IMR-90 (cell line): ENCODE results near the gene MCTP1. TPM values are rescaled to one million over a fixed set of nuclear protein-coding genes. Genes with fewer than 3 reads are reported as not detected.

Experiments used
- ATAC-seq: fragments of 200-7000 bp; cut with Tn5 transposase; 2 replicates; pipeline ENCODE4 v1.9.1; 2020; ENCODE audit warnings: low read depth, mild to moderate bottlenecking, moderate library complexity
- BruUV-seq: library from RNA; stranded (reverse); fragments of 400-500 nt; replicated peaks from 2 replicates; lab custom pipeline; 2021; lab: Mats Ljungman, UMichigan
- CTCF ChIA-PET: fragments of 300-600 bp; formaldehyde crosslinking; extraction: SDS; loops from one replicate; lab custom pipeline; 2021; ENCODE audit warnings: antibody characterized with exemption; lab: Yijun Ruan, JAX
- POLR2A ChIA-PET: fragments of 300-600 bp; sonication (Branson Sonifier 250); formaldehyde crosslinking; loops from one replicate; lab custom pipeline; 2022; ENCODE audit warnings: antibody characterized with exemption; ENCODE audit not compliant: unreplicated experiment; lab: Charles Lee
- DNase-seq: peaks from one replicate; pipeline ENCODE4 v3.0.0; 2013
- H2AFZ ChIP-seq: replicated peaks from 2 replicates; pipeline ENCODE3; 2013; ENCODE audit warnings: low read length, mild to moderate bottlenecking; ENCODE audit not compliant: poor library complexity
- H2AK5ac ChIP-seq: 2 replicates; pipeline ENCODE4 v1.6.1; 2013; ENCODE audit warnings: low read depth, low read length, inconsistent platforms
- H2AK9ac ChIP-seq: replicated peaks from 2 replicates; pipeline ENCODE3; 2013; ENCODE audit warnings: mild to moderate bottlenecking, low read depth, low read length, moderate library complexity; ENCODE audit not compliant: poor library complexity
- H2BK120ac ChIP-seq: 2 replicates; pipeline ENCODE4 v1.6.1; 2013; ENCODE audit warnings: low read depth, low read length, inconsistent platforms
- H2BK15ac ChIP-seq: 3 replicates; pipeline ENCODE4 v1.6.1; 2013; ENCODE audit warnings: low read depth, low read length, inconsistent platforms
- H2BK20ac ChIP-seq: 2 replicates; pipeline ENCODE4 v1.6.1; 2013; ENCODE audit warnings: low read depth, mild to moderate bottlenecking, inconsistent platforms, low read length, moderate library complexity
- H2BK5ac ChIP-seq: 2 replicates; pipeline ENCODE4 v1.6.1; 2013; ENCODE audit warnings: mild to moderate bottlenecking, low read depth, low read length, inconsistent platforms; ENCODE audit not compliant: poor library complexity, severe bottlenecking
- H3K14ac ChIP-seq: replicated peaks from 2 replicates; pipeline ENCODE4 v1.6.1; 2013; ENCODE audit warnings: low read depth, low read length, inconsistent platforms
- H3K18ac ChIP-seq: 2 replicates; pipeline ENCODE4 v1.6.1; 2013; ENCODE audit warnings: low read depth, low read length, control low read depth
- H3K23ac ChIP-seq: 2 replicates; pipeline ENCODE4 v1.6.1; 2013; ENCODE audit warnings: low read depth, low read length, inconsistent platforms
- H3K27ac ChIP-seq: 2 replicates; pipeline ENCODE4 v1.5.1; 2013; ENCODE audit warnings: mild to moderate bottlenecking, control low read depth, low read length; ENCODE audit not compliant: insufficient read depth
- H3K27me3 ChIP-seq: 2 replicates; pipeline ENCODE4 v1.6.1; 2013; ENCODE audit warnings: low read length; ENCODE audit not compliant: control insufficient read depth, insufficient read depth
- H3K36me3 ChIP-seq: 2 replicates; pipeline ENCODE4 v1.6.1; 2013; ENCODE audit warnings: low read length, mixed read lengths; ENCODE audit not compliant: control insufficient read depth, insufficient read depth
- H3K4ac ChIP-seq: 2 replicates; pipeline ENCODE4 v1.6.1; 2013; ENCODE audit warnings: low read depth, low read length, inconsistent platforms
- H3K4me1 ChIP-seq: 2 replicates; pipeline ENCODE4 v1.6.1; 2013; ENCODE audit warnings: low read length, mixed read lengths; ENCODE audit not compliant: control insufficient read depth, insufficient read depth
- H3K4me2 ChIP-seq: 2 replicates; pipeline ENCODE4 v1.6.1; 2013; ENCODE audit warnings: low read depth, mild to moderate bottlenecking, control low read depth, low read length, moderate library complexity
- H3K4me3 ChIP-seq: 2 replicates; pipeline ENCODE4 v1.5.1; 2013; ENCODE audit warnings: low read depth, mild to moderate bottlenecking, control low read depth, low read length, moderate library complexity; ENCODE audit not compliant: insufficient read depth
- H3K56ac ChIP-seq: 2 replicates; pipeline ENCODE4 v1.6.1; 2013; ENCODE audit warnings: low read length, inconsistent platforms; ENCODE audit not compliant: insufficient read depth; ENCODE audit errors: extremely low read depth
- H3K79me1 ChIP-seq, 2 experiments: 2 replicates each; pipeline ENCODE4 v1.6.1; 2013; ENCODE audit warnings: low read length in 2 of 2, inconsistent platforms in 1 of 2, low read depth in 1 of 2
- H3K9ac ChIP-seq: 2 replicates; pipeline ENCODE4 v1.6.1; 2013; ENCODE audit warnings: low read depth, low read length, control low read depth
- H3K9me1 ChIP-seq: 2 replicates; pipeline ENCODE4 v1.6.1; 2013; ENCODE audit warnings: low read length, inconsistent platforms; ENCODE audit not compliant: insufficient read depth
- H3K9me3 ChIP-seq: 2 replicates; pipeline ENCODE4 v1.6.1; 2013; ENCODE audit warnings: low read length; ENCODE audit not compliant: control insufficient read depth, insufficient read depth
- H4K20me1 ChIP-seq: 2 replicates; pipeline ENCODE4 v1.6.1; 2013; ENCODE audit warnings: low read length, inconsistent platforms; ENCODE audit not compliant: insufficient read depth
- H4K5ac ChIP-seq: 2 replicates; pipeline ENCODE4 v1.6.1; 2013; ENCODE audit warnings: mild to moderate bottlenecking, low read depth, low read length, control low read depth
- H4K8ac ChIP-seq, 2 experiments: 2 replicates each; pipeline ENCODE4 v1.6.1; 2013; ENCODE audit warnings: low read depth in 2 of 2, low read length in 2 of 2, control low read depth in 1 of 2, inconsistent platforms in 1 of 2
- H4K91ac ChIP-seq: 2 replicates; pipeline ENCODE4 v1.6.1; 2013; ENCODE audit warnings: low read depth, low read length, inconsistent platforms; ENCODE audit not compliant: insufficient read depth
- BHLHE40 ChIP-seq: fragments of 150-350 bp; IDR thresholded peaks from 2 replicates; pipeline ENCODE4 v1.6.1; 2016; ENCODE audit warnings: mild to moderate bottlenecking, low read depth, low read length
- CEBPB ChIP-seq: IDR thresholded peaks from 2 replicates; pipeline ENCODE4 v1.6.1; 2012; ENCODE audit warnings: low read depth, low read length, improper control_type of control experiment
- CHD1 ChIP-seq: IDR thresholded peaks from 2 replicates; pipeline ENCODE4 v1.6.1; 2012; ENCODE audit warnings: low read depth, low read length, improper control_type of control experiment
- FOS ChIP-seq: fragments of 150-350 bp; IDR thresholded peaks from 2 replicates; pipeline ENCODE4 v1.6.1; 2016; ENCODE audit warnings: low read depth, low read length
- MAFK ChIP-seq: IDR thresholded peaks from 2 replicates; pipeline ENCODE4 v1.6.1; 2012; ENCODE audit warnings: low read depth, low read length, improper control_type of control experiment
- MAZ ChIP-seq: IDR thresholded peaks from 2 replicates; pipeline ENCODE4 v1.6.1; 2012; ENCODE audit warnings: low read depth, mild to moderate bottlenecking, low read length, improper control_type of control experiment, moderate library complexity, borderline replicate concordance
- MXI1 ChIP-seq: IDR thresholded peaks from 2 replicates; pipeline ENCODE4 v1.6.1; 2012; ENCODE audit warnings: low read depth, mild to moderate bottlenecking, low read length, moderate library complexity, borderline replicate concordance
- NFE2L2 ChIP-seq: fragments of 150-350 bp; IDR thresholded peaks from 2 replicates; pipeline ENCODE4 v1.6.1; 2016; ENCODE audit warnings: low read depth, mild to moderate bottlenecking, low read length
- POLR2A ChIP-seq: IDR thresholded peaks from 2 replicates; pipeline ENCODE4 v1.6.1; 2012; ENCODE audit warnings: mild to moderate bottlenecking, low read depth, low read length
- RAD21 ChIP-seq: IDR thresholded peaks from 2 replicates; pipeline ENCODE4 v1.6.1; 2012; ENCODE audit warnings: low read length, improper control_type of control experiment
- RCOR1 ChIP-seq: IDR thresholded peaks from 2 replicates; pipeline ENCODE4 v1.6.1; 2012; ENCODE audit warnings: mild to moderate bottlenecking, low read length, improper control_type of control experiment; ENCODE audit not compliant: insufficient replicate concordance
- RFX5 ChIP-seq: IDR thresholded peaks from 2 replicates; pipeline ENCODE4 v1.8.0; 2012; ENCODE audit warnings: low read depth, mild to moderate bottlenecking, low read length, moderate library complexity
- SMC3 ChIP-seq: fragments of 150-350 bp; IDR thresholded peaks from 2 replicates; pipeline ENCODE4 v1.6.1; 2016; ENCODE audit warnings: low read depth, mild to moderate bottlenecking, antibody characterized with exemption, low read length, moderate library complexity
- WGBS, 2 experiments: methylation state at CpG; one replicate each; pipeline versions ENCODE4 v1.1.5 to v1.1.7; 2013; ENCODE audit warnings: missing lambda C conversion rate in 2 of 2; ENCODE audit not compliant: insufficient read length in 1 of 2; ENCODE audit errors: extremely low coverage in 2 of 2; 5-methylcytosine and 5-hydroxymethylcytosine counted together
- dilution Hi-C: fragments of 300-500 bp; cut with HindIII; formaldehyde crosslinking; loops from one replicate; pipeline ENCODE4 v1.14.3; 2018; ENCODE audit warnings: low sequenced_read_pairs; ENCODE audit not compliant: unreplicated experiment
- in situ Hi-C: fragments of 300-500 bp; cut with MboI; formaldehyde crosslinking; loops from 3 replicates; pipeline ENCODE4 v1.14.3; 2019; ENCODE audit warnings: low sequenced_read_pairs, inconsistent platforms, mixed read lengths
- intact Hi-C: fragments of 100-400 bp; cut with micrococcal nuclease; formaldehyde crosslinking; loops from 2 replicates; pipeline ENCODE4 v1.10.0; 2022
- polyA plus RNA-seq, 3 experiments: library from polyadenylated mRNA; depleted of rRNA; stranded (reverse); fragments of >200 nt; gene quantifications; 2 replicates each; pipeline ENCODE4 v1.2.3, GENCODE V29; 2012; ENCODE audit warnings: low replicate concordance in 1 of 3
- total RNA-seq: library from RNA; depleted of rRNA; stranded (reverse); fragments of >200 nt; gene quantifications from 2 replicates; pipeline ENCODE4 v1.2.3, GENCODE V29; 2012
- TF ChIP-seq, protein P1 (sequence below): fragments of 150-350 bp; IDR thresholded peaks from 2 replicates; pipeline ENCODE4 v1.6.1; 2017; ENCODE audit warnings: mild to moderate bottlenecking, antibody characterized with exemption, low read length, low read depth
- TF ChIP-seq, protein P2 (sequence below): conservative IDR thresholded peaks from 2 replicates; pipeline ENCODE4 v1.5.1; 2012; ENCODE audit warnings: mild to moderate bottlenecking, low read depth, low read length, improper control_type of control experiment
- TF ChIP-seq, protein P3 (sequence below): fragments of 150-350 bp; IDR thresholded peaks from 2 replicates; pipeline ENCODE4 v1.6.1; 2016; ENCODE audit warnings: low read depth, mild to moderate bottlenecking, low read length, moderate library complexity, borderline replicate concordance

MCTP1 gene
- total and polyA plus RNA-seq, 2 of the 4 experiments (the other 2 are of a cell fraction), result 0.21 TPM; not detected in 1

DNA sequence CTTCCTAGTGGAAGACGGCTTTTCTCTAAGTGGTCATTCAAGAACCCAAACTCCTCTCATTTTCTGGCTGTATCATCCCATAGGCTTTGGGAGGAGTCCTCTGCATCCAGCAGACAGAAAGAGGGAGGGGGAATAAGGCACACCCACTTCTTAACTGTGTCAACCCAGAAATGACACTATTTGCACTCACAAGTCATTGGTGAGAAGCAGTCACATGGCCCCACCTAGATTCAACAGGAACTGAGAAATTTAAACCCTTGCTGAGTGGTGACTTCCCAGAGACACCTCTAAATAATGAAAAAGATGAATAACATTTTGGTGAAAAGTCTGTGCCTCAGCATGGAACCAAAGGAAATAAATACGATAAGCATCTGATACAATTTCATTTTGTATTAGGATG, 120.0 kb downstream of the MCTP1 start:
- WGBS, 2 experiments, result no CpG with 5 or more reads among the region's 2 CpGs
- Histone ChIP-seq H4K8ac (no peak overlapping the region), H2AK9ac (no peak overlapping the region), H2AFZ (no peak overlapping the region), H3K18ac (no peak overlapping the region), H3K9me3 (no peaks in the 10 kb centered on the region), H4K5ac (no peak overlapping the region), H3K27me3 (no peaks in the 10 kb centered on the region), H3K14ac (no peak overlapping the region), H3K27ac (no peak overlapping the region), H3K4me1 (no peaks in the 10 kb centered on the region), H3K9ac (no peak overlapping the region), H3K56ac (no peak overlapping the region), H2AK5ac (no peak overlapping the region), H3K23ac (no peak overlapping the region), H2BK20ac (no peak overlapping the region), H3K36me3 (no peaks in the 10 kb centered on the region), H3K4ac (no peak overlapping the region), H3K4me2 (no peak overlapping the region), H4K91ac (no peak overlapping the region), H4K20me1 (no peaks in the 10 kb centered on the region), H2BK5ac (no peak overlapping the region), H3K79me1 (no peaks in the 10 kb centered on the region), H3K9me1 (no peaks in the 10 kb centered on the region), H2BK15ac (no peak overlapping the region), H2BK120ac (no peak overlapping the region), H3K4me3 (no peak overlapping the region)
- TF ChIP-seq MAZ (no peak), NFE2L2 (no peak), RFX5 (no peak), RCOR1 (no peak), CHD1 (no peak), MAFK (no peak), RAD21 (no peak), BHLHE40 (no peak), POLR2A (no peak), CEBPB (no peak), FOS (no peak), SMC3 (no peak), MXI1 (no peak)
- TF ChIP-seq, protein P1, sequence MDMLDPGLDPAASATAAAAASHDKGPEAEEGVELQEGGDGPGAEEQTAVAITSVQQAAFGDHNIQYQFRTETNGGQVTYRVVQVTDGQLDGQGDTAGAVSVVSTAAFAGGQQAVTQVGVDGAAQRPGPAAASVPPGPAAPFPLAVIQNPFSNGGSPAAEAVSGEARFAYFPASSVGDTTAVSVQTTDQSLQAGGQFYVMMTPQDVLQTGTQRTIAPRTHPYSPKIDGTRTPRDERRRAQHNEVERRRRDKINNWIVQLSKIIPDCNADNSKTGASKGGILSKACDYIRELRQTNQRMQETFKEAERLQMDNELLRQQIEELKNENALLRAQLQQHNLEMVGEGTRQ, result no peak
- TF ChIP-seq, protein P2, sequence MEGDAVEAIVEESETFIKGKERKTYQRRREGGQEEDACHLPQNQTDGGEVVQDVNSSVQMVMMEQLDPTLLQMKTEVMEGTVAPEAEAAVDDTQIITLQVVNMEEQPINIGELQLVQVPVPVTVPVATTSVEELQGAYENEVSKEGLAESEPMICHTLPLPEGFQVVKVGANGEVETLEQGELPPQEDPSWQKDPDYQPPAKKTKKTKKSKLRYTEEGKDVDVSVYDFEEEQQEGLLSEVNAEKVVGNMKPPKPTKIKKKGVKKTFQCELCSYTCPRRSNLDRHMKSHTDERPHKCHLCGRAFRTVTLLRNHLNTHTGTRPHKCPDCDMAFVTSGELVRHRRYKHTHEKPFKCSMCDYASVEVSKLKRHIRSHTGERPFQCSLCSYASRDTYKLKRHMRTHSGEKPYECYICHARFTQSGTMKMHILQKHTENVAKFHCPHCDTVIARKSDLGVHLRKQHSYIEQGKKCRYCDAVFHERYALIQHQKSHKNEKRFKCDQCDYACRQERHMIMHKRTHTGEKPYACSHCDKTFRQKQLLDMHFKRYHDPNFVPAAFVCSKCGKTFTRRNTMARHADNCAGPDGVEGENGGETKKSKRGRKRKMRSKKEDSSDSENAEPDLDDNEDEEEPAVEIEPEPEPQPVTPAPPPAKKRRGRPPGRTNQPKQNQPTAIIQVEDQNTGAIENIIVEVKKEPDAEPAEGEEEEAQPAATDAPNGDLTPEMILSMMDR, result no peak
- TF ChIP-seq, protein P3, sequence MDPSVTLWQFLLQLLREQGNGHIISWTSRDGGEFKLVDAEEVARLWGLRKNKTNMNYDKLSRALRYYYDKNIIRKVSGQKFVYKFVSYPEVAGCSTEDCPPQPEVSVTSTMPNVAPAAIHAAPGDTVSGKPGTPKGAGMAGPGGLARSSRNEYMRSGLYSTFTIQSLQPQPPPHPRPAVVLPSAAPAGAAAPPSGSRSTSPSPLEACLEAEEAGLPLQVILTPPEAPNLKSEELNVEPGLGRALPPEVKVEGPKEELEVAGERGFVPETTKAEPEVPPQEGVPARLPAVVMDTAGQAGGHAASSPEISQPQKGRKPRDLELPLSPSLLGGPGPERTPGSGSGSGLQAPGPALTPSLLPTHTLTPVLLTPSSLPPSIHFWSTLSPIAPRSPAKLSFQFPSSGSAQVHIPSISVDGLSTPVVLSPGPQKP, result no peak
- intact Hi-C loops, result no loop called here
- ChIA-PET CTCF (no interaction called here), POLR2A (no interaction called here)
- dilution Hi-C loops, result no loop called here
- ATAC-seq, result no peak
- DNase-seq, result no peak
- in situ Hi-C loops, result no loop called here
- no TSS peak for BruUV-seq
